Activated CD8-positive, alpha-beta memory T cell treated with anti-CD3 and anti-CD28 coated beads for 4 hours (primary cell): ENCODE data around the gene HTR2B.
"Not testable (repeated sequence)": the region's sequence is repeated elsewhere in the genome, so short reads cannot be mapped to it uniquely, and the experiment has no call there.

ENCODE experiments used
- DNase-seq, 2 donors: peaks; one replicate each; pipeline ENCODE4 v3.0.0-alpha.2; 2020; ENCODE audit warnings: low read depth in 2 of 2

Gene HTR2B

GRCh38 chr2:231093933-231094332 lies 30.9 kb downstream of the HTR2B start:
- DNase-seq = no peak

GRCh38 chr2:231088754-231089153 lies 36.1 kb downstream of the HTR2B start:
- no peak for DNase-seq

DNA sequence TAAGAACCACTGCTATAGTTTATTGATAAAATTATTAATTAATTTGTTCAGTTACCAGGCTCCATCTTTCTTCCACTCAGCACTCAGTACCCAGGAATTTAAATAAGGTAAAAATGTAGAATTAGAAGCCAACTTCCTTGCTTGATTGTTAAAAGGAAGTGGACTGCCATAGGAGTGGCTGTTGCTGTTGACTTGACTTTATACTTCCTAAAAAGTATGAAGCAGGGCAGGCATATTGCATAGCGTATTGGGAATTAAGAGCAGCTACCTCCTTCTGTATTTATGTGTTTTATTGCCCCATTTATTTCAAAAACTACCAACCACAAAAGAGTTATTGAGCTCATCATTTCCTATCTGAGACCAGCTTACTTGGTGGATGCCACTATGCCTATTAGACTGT lies 40.3 kb downstream of the HTR2B start:
- DNase-seq = no peak

GRCh38 chr2:231069379-231070054 lies 55.3 kb downstream of the HTR2B start:
- no peak for DNase-seq

DNA sequence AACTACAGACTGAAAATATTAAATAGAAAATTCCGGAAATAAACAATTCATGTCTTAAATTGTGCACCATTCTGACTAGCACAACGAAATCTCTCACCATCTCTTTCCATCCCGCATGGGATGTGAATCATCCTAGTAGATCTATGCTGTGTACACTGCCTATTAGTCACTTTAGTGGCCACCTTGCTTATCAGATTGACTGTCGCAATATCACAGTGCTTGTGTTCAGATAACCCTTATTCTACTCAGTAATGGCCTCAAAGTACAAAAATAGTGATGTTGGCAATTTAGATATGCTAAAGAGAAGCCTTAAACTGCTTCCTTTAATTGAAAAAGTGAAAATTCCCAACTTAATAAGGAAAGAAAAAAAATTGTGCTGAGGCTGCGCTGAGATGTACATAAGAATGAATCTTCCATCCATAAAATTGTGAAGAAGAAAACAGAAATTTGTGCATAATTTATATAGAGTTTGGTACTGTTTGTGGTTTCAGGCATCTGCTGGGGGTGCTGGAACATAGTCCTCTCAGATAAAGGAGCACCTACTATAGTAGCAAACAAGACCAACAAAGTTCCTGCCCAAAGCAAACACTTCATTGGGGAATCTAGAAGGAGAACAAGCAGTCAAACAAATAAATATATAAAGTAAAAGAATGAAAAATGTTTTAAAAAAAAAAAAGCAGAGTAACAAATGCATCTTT lies 56.2 kb downstream of the HTR2B start:
- DNase-seq = no peak

GRCh38 chr2:231067531-231067930 lies 57.3 kb downstream of the HTR2B start:
- DNase-seq = not testable (repeated sequence)

DNA sequence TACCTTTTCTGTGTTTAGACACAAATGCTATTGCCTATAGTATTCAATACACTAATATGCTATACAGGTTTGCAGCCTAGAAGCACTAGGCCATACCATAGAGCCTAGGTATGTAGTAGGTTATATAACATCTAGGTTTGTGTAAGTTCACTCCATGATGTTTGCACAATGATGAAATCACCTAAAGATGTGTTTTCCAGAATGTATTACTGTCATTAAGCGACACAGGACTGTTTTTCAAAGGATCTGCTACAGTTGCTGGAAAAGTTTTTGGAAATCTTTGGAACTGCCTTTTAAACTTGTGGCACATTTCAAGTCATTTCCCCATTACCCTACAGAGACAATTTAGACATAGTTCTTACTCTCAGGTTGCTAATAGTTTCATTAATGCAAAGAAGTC lies 58.9 kb downstream of the HTR2B start:
- DNase-seq = no peak

DNA sequence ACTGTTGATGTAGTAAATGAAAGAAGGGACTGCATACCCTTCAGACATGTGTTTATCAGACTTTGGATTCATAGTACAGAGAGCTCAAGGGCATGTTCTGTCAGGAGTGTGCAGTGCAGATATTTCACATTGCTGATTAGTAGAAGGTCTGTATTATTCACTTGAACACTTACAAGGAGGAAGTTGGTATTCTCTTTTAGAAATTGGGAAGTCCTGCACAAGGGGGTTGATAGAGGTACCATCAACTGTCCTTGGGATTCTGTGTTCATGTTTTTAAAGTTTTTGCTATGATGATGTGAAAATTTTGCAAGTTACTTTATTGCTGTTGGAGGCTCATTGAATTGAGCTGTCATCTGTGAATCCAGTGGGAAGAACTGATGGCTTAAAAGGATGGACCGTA lies 61.5 kb downstream of the HTR2B start:
- no peak for DNase-seq

DNA sequence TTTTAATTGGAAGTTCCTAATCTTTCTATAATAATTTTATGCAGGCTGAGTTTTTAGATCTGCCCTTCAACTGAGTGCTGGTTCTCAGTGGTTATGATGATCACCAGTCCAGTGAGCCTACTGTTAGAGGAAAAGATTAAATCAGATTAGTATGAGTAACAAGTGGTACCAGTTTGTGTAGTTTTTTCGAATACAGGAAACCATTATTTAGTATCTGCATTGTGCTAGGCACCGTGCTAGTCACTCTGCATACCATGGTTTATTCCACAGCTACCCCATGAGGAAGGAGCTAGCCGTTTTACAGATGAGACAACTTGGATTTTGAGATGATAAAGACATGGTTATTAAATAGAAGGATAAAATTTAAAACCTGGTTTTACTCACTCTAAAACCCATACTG lies 62.1 kb downstream of the HTR2B start:
- no peak for DNase-seq

- DNase-seq = no peak
Measured at GRCh38 chr2:231059756-231060155, 65.1 kb downstream of the HTR2B start.

DNA sequence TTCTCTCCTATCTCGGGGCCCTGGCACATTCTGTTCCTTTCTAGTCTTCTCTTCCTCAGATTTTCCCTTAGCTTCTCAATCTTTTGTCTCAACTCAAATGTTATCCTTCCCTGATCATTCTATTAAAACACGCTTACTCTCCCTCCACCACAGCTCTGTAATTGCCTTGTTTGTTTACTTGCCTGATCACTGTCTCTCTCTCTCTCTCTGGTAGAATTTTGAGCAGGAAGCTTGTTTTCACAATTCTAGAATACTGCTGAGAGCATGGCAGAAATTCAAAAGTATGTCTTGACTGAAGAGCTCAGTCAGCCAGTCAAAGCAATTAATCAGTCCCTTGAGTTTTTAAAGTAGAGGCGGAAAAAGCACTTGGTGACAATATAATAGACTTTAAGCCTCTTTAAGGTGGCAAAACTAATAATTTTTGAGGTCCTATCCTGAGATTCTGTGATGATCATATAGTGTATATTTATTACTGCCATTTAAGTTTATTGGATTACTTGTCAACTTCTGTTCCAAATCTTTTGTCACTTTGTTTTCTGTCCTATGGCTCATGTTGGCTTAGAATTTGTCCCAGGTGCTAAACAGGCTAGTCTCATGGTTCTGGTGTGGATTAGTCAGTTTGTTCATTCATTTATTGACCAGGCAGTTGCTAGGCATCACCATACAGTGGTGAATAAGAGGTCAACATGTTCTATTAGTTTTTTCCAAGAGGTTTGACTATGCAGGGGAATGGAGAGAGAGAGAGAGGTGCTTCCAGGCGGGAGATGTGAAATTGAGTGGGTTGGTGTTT lies 65.9 kb downstream of the HTR2B start:
- DNase-seq = no peak
